GM18907 (cell line): ENCODE data around the gene FBXL3.

Experiments used
- ATAC-seq: cut with Tn5 transposase; IDR thresholded peaks from one replicate; pipeline ENCODE4 v1.9.1; 2021; ENCODE audit warnings: mild to moderate bottlenecking, moderate library complexity; ENCODE audit not compliant: unreplicated experiment

FBXL3 gene

GRCh38 chr13:77026861-77027621, at the start of gene FBXL3:
FBXL3 (minus strand) TSS chr13:77027159; CDS start chr13:77021860, 5,299 bp downstream.
- ATAC-seq = peak; percentile 69

GRCh38 chr13:77067519-77067918, 40.6 kb upstream of the FBXL3 start:
- no peak for ATAC-seq

- ATAC-seq = no peak
These were observed 38.6 kb upstream of the FBXL3 start for GRCh38 chr13:77065461-77066147.

GRCh38 chr13:77062097-77062496, 35.1 kb upstream of the FBXL3 start:
- ATAC-seq = no peak

- no peak for ATAC-seq
These were observed 34.4 kb upstream of the FBXL3 start for GRCh38 chr13:77061362-77061761.

GRCh38 chr13:77056886-77057285, 29.9 kb upstream of the FBXL3 start:
- ATAC-seq = no peak

- ATAC-seq = no peak
These were observed 29.4 kb upstream of the FBXL3 start for GRCh38 chr13:77056382-77056781.

- no peak for ATAC-seq
These were observed 28.2 kb upstream of the FBXL3 start for GRCh38 chr13:77055158-77055557.

- ATAC-seq = no peak
These were observed 26.2 kb upstream of the FBXL3 start for GRCh38 chr13:77053192-77053591.

GRCh38 chr13:77048681-77049080, 21.7 kb upstream of the FBXL3 start:
- no peak for ATAC-seq

- ATAC-seq = no peak
These were observed 20.8 kb upstream of the FBXL3 start for GRCh38 chr13:77047649-77048343.

- ATAC-seq = no peak
These were observed 15.7 kb upstream of the FBXL3 start for GRCh38 chr13:77042566-77043177.

GRCh38 chr13:77040835-77041234, 13.9 kb upstream of the FBXL3 start:
- no peak for ATAC-seq

GRCh38 chr13:77040076-77040475, 13.1 kb upstream of the FBXL3 start:
- no peak for ATAC-seq

GRCh38 chr13:77038907-77039480, 12.0 kb upstream of the FBXL3 start:
- ATAC-seq = no peak

- ATAC-seq = no peak
These were observed 9.3 kb upstream of the FBXL3 start for GRCh38 chr13:77036279-77036678.

GRCh38 chr13:77034881-77035280, 7.9 kb upstream of the FBXL3 start:
- no peak for ATAC-seq

GRCh38 chr13:77033717-77034302, 6.9 kb upstream of the FBXL3 start:
- ATAC-seq = no peak

GRCh38 chr13:77031656-77032243, 4.8 kb upstream of the FBXL3 start:
- no peak for ATAC-seq

- ATAC-seq = no peak
These were observed 2.5 kb upstream of the FBXL3 start for GRCh38 chr13:77029436-77029835.
